Lower leg skin (tissue), 3 donors: Measurements from ENCODE around the gene KCNMA1.

Experiments
- CTCF ChIP-seq, 3 donors: fragments of 450-650 bp; IDR thresholded peaks; one replicate each; pipeline ENCODE4 v1.5.1; 2016; ENCODE audit warnings: antibody characterized with exemption in 3 of 3, mild to moderate bottlenecking in 3 of 3, moderate library complexity in 2 of 3
- POLR2A ChIP-seq, 2 donors: fragments of 450-650 bp; IDR thresholded peaks; one replicate each; pipeline ENCODE4 v1.6.1; 2016 to 2017; ENCODE audit warnings: antibody characterized with exemption in 2 of 2, mild to moderate bottlenecking in 1 of 2, moderate library complexity in 1 of 2

GRCh38 chr10:77374189-77374656 lies 263.4 kb downstream of the KCNMA1 start:
- TF ChIP-seq CTCF (IDR thresholded peaks at IDR 0.05), result no peak
- TF ChIP-seq POLR2A (IDR thresholded peaks at IDR 0.05), result no peak
